Vagina (tissue), 2 donors: ENCODE data around the gene GRM8. TPM values are rescaled to one million over a fixed set of nuclear protein-coding genes. Genes with fewer than 3 reads are reported as not detected.

ENCODE experiments used
- DNase-seq, 2 donors: peaks; one replicate each; pipeline ENCODE4 v3.0.0-alpha.2; 2017; ENCODE audit errors: extremely low spot score in 2 of 2
- H3K27ac ChIP-seq: fragments of 200-600 bp; sonication (generic); one replicate; pipeline ENCODE4 v1.5.1; 2019
- H3K27me3 ChIP-seq: fragments of 200-600 bp; sonication (generic); one replicate; pipeline ENCODE4 v1.5.1; 2019
- H3K36me3 ChIP-seq, 2 donors: fragments of 200-600 bp; sonication (generic); one replicate each; pipeline ENCODE4 v1.5.1; 2017 to 2019
- H3K4me1 ChIP-seq: fragments of 200-600 bp; sonication (generic); one replicate; pipeline ENCODE4 v1.5.1; 2019
- H3K4me3 ChIP-seq, 2 donors: fragments of 200-600 bp; sonication (generic); 1 replicate in 1 of 2; 2 replicates in 1 of 2; pipeline ENCODE4 v1.5.1; 2016 to 2019
- H3K9me3 ChIP-seq: fragments of 200-600 bp; sonication (generic); one replicate; pipeline ENCODE4 v1.5.1; 2019
- POLR2A ChIP-seq, 2 donors: fragments of 450-650 bp; IDR thresholded peaks; one replicate each; pipeline ENCODE4 v1.6.1; 2017; ENCODE audit warnings: antibody characterized with exemption in 2 of 2, mild to moderate bottlenecking in 2 of 2, moderate library complexity in 2 of 2
- POLR2AphosphoS5 ChIP-seq, 2 donors: sonication (generic); formaldehyde crosslinking; IDR thresholded peaks; one replicate each; pipeline ENCODE4 v1.9.0; 2017; ENCODE audit warnings: antibody characterized with exemption in 2 of 2, mild to moderate bottlenecking in 2 of 2, low read depth in 1 of 2; ENCODE audit not compliant: insufficient read depth in 1 of 2
- intact Hi-C: fragments of 100-400 bp; cut with DNase I; formaldehyde crosslinking; loops from one replicate; pipeline ENCODE4 v1.15.1; 2023
- total RNA-seq: library from RNA; depleted of rRNA; stranded (reverse); fragments of >200 nt; gene quantifications from one replicate; pipeline ENCODE4 v1.2.3, GENCODE V29; 2016
- TF ChIP-seq, protein P1 (sequence below), 3 experiments: fragments of 450-650 bp in 2 of 3; fragments of 200-600 bp in 1 of 3; sonication (generic) in 1 of 3; IDR thresholded peaks; one replicate each; pipeline ENCODE4 v1.5.1; 2017 to 2019; ENCODE audit warnings: antibody characterized with exemption in 3 of 3, mild to moderate bottlenecking in 2 of 3, moderate library complexity in 2 of 3

GRM8 gene
- total RNA-seq, 1 donor from 2014 or later = not detected

DNA sequence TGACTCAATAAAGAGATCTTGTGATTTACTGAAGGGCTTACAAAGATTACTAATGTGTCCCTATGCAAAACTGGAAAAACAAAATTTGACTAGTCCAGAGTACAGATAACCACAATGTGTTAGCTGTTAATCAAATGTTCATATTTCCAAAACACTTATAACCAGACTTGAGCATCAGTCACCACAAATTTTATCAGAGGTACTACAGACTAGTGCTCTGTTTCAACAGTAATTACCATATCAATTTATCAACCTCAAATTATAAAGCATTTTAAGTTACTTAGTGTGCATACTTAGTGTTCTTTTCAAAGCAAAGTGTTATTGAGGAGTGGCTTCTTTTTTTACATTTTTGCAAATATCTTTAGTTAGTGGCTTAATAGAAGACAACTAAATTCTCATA is 765.9 kb downstream of the GRM8 start:
- H3K36me3 ChIP-seq = no peaks in the 10 kb centered on the region
- no peaks in the 10 kb centered on the region for H3K9me3 ChIP-seq
- no peaks in the 10 kb centered on the region for H3K27me3 ChIP-seq
- H3K4me1 ChIP-seq = no peaks in the 10 kb centered on the region
- intact Hi-C loops = no loop called here
- no peak for DNase-seq
- H3K27ac ChIP-seq = no peak overlapping the region
- H3K4me3 ChIP-seq = no peak overlapping the region
- no peak for TF ChIP-seq POLR2A (IDR thresholded peaks at IDR 0.05)
- no peak for TF ChIP-seq POLR2AphosphoS5 (IDR thresholded peaks at IDR 0.05; ENCODE audit: insufficient read depth in 1 of 2, low read depth in 1 of 2)
- TF ChIP-seq, protein P1, sequence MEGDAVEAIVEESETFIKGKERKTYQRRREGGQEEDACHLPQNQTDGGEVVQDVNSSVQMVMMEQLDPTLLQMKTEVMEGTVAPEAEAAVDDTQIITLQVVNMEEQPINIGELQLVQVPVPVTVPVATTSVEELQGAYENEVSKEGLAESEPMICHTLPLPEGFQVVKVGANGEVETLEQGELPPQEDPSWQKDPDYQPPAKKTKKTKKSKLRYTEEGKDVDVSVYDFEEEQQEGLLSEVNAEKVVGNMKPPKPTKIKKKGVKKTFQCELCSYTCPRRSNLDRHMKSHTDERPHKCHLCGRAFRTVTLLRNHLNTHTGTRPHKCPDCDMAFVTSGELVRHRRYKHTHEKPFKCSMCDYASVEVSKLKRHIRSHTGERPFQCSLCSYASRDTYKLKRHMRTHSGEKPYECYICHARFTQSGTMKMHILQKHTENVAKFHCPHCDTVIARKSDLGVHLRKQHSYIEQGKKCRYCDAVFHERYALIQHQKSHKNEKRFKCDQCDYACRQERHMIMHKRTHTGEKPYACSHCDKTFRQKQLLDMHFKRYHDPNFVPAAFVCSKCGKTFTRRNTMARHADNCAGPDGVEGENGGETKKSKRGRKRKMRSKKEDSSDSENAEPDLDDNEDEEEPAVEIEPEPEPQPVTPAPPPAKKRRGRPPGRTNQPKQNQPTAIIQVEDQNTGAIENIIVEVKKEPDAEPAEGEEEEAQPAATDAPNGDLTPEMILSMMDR (IDR thresholded peaks at IDR 0.05) = no peak

GRCh38 chr7:126485791-126486190 is 767.0 kb downstream of the GRM8 start:
- intact Hi-C loops = no loop called here
- no peaks in the 10 kb centered on the region for H3K27me3 ChIP-seq
- H3K36me3 ChIP-seq = no peaks in the 10 kb centered on the region
- H3K4me3 ChIP-seq = no peak overlapping the region
- TF ChIP-seq, protein P1 (IDR thresholded peaks at IDR 0.05) = no peak
- TF ChIP-seq POLR2AphosphoS5 (IDR thresholded peaks at IDR 0.05; ENCODE audit: insufficient read depth in 1 of 2, low read depth in 1 of 2) (no peak), POLR2A (IDR thresholded peaks at IDR 0.05) (no peak)
- DNase-seq = no peak
- no peaks in the 10 kb centered on the region for H3K9me3 ChIP-seq
- no peaks in the 10 kb centered on the region for H3K4me1 ChIP-seq
- H3K27ac ChIP-seq = no peak overlapping the region

DNA sequence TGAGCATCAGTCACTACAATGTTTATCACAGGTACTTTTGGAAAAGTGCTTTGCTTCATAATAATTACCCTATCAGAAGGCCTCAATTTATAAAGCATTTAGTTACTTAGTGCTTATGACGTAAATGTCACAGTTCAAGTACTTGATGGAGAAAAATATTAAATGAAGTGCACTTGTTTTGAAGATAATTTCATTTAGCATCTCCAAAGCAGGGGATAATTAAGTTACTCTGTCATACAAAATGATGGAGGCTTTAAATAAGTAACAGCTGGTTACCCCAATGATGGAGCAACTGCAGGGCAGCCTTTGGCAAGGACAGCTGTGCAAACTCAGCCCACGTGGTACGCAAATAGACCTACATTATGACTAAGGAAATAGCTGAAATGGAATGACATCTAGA is 768.8 kb downstream of the GRM8 start:
- TF ChIP-seq, protein P1 (IDR thresholded peaks at IDR 0.05) = no peak
- TF ChIP-seq POLR2AphosphoS5 (IDR thresholded peaks at IDR 0.05; ENCODE audit: insufficient read depth in 1 of 2, low read depth in 1 of 2) = no peak
- TF ChIP-seq POLR2A (IDR thresholded peaks at IDR 0.05) = no peak
- H3K4me3 ChIP-seq = no peak overlapping the region
- H3K27ac ChIP-seq = no peak overlapping the region
- no peak for DNase-seq
- H3K27me3 ChIP-seq = no peaks in the 10 kb centered on the region
- H3K4me1 ChIP-seq = no peaks in the 10 kb centered on the region
- intact Hi-C loops = no loop called here
- no peaks in the 10 kb centered on the region for H3K36me3 ChIP-seq
- H3K9me3 ChIP-seq = no peaks in the 10 kb centered on the region

- intact Hi-C loops = no loop called here
Measured at GRCh38 chr7:126472825-126473224, 779.9 kb downstream of the GRM8 start.

GRCh38 chr7:126462405-126462804 is 790.3 kb downstream of the GRM8 start:
- DNase-seq = no peak
- Histone ChIP-seq H3K4me1 (no peaks in the 10 kb centered on the region), H3K4me3 (no peak overlapping the region), H3K36me3 (no peaks in the 10 kb centered on the region), H3K27me3 (no peaks in the 10 kb centered on the region), H3K27ac (no peak overlapping the region), H3K9me3 (no peaks in the 10 kb centered on the region)
- intact Hi-C loops = no loop called here
- TF ChIP-seq POLR2AphosphoS5 (IDR thresholded peaks at IDR 0.05; ENCODE audit: insufficient read depth in 1 of 2, low read depth in 1 of 2) = no peak
- TF ChIP-seq, protein P1 (IDR thresholded peaks at IDR 0.05) = no peak
- TF ChIP-seq POLR2A (IDR thresholded peaks at IDR 0.05) = no peak

More at GRCh38 chr7:126472825-126473224, 779.9 kb downstream of the GRM8 start:
- no peaks in the 10 kb centered on the region for H3K36me3 ChIP-seq
- TF ChIP-seq POLR2A (IDR thresholded peaks at IDR 0.05) (no peak), POLR2AphosphoS5 (IDR thresholded peaks at IDR 0.05; ENCODE audit: insufficient read depth in 1 of 2, low read depth in 1 of 2) (no peak)
- TF ChIP-seq, protein P1 (IDR thresholded peaks at IDR 0.05) = no peak
- no peaks in the 10 kb centered on the region for H3K9me3 ChIP-seq
- H3K27ac ChIP-seq = no peak overlapping the region
- no peak overlapping the region for H3K4me3 ChIP-seq
- no peaks in the 10 kb centered on the region for H3K27me3 ChIP-seq
- no peak for DNase-seq
- H3K4me1 ChIP-seq = no peaks in the 10 kb centered on the region
